Ammon's horn (tissue), 1 donor: ENCODE results near the gene RFX8.

Experiments used
- DNase-seq: peaks from one replicate; pipeline ENCODE4 v3.0.0-alpha.2; 2016; ENCODE audit warnings: low spot score

The RFX8 gene

DNA sequence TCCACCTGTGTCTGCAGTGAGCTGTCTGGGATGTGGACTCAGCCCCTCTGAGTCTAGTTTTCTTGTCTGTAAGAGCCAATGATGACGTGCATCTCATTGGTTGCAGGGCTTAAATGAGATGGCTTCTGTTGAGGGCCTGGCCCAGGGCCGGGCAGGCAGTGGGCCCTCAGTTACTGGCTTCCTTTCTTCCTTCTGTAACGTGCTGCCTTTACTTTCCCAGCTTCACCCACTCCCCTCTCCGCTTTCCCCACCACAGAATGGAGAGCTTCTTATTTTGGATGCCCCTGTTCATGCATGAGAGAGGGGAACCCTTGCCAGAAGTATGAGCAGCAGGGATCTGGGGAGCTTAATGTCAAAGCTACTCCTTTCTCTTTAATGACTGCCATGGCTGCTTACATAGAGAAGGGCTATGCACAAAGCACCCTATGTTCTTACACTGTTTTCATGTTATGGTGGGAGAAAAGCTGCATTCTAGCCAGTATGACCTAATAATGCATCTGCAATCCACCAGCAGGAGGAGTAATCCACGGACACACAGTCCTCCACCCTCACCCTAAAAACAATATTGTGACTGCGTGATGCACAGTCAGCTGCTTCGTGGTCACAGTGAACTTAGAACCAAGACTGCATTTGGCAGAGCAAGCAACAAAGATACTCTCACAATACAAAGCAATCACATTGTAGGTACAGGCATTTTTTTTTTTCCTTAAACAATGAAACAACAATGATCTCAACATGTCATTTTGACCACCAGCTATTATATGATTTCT, 124.8 kb downstream of the RFX8 start:
- DNase-seq = peak; percentile 85

DNA sequence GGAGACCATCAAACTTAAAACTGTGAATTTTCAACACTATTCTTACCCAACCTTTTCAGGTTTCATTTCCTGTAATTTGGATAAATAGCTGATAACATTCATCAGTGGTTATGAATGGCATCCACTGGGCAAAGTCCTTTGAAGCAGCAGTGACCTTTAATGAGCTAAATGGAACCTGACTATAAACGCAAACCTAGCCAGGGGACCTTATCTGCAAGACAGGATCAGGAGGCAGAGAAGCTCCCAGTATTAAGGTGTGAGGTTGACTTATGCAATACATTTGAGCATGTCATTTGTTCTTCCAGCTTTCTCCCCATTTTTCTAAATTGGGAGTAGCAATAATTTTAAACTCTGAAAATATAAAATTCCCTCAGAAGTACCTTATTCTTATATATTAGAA, 126.0 kb downstream of the RFX8 start:
- no peak for DNase-seq
